Large intestine (tissue), 3 donors: ENCODE measurements around the gene ZNF416. TPM values are rescaled to one million over a fixed set of nuclear protein-coding genes. Genes with fewer than 3 reads are reported as not detected.

Experiments used
- DNase-seq, 2 donors: peaks; one replicate each; pipeline versions ENCODE4 v3.0.0 to v3.0.0-alpha.2; 2013
- H3K27ac ChIP-seq: one replicate; pipeline ENCODE4 v1.5.1; 2013; ENCODE audit warnings: low read length
- H3K27me3 ChIP-seq: 2 replicates; pipeline ENCODE4 v1.6.1; 2013; ENCODE audit warnings: low read length; ENCODE audit not compliant: control insufficient read depth, insufficient read depth
- H3K36me3 ChIP-seq: 2 replicates; pipeline ENCODE4 v1.6.1; 2013; ENCODE audit warnings: low read length; ENCODE audit not compliant: control insufficient read depth, insufficient read depth
- H3K4me1 ChIP-seq: one replicate; pipeline ENCODE4 v1.6.1; 2013; ENCODE audit warnings: low read length; ENCODE audit not compliant: control insufficient read depth, insufficient read depth
- H3K4me3 ChIP-seq: one replicate; pipeline ENCODE4 v1.5.1; 2013; ENCODE audit warnings: low read length
- H3K9me3 ChIP-seq: one replicate; pipeline ENCODE4 v1.6.1; 2013; ENCODE audit warnings: mild to moderate bottlenecking, low read depth, low read length, moderate library complexity; ENCODE audit not compliant: control insufficient read depth
- WGBS: methylation state at CpG from one replicate; pipeline ENCODE4 v1.1.5; 2013; ENCODE audit warnings: low lambda C conversion rate; ENCODE audit not compliant: insufficient coverage; 5-methylcytosine and 5-hydroxymethylcytosine counted together
- polyA plus RNA-seq: library from polyadenylated mRNA; unstranded; fragments of 120-200 nt; gene quantifications from one replicate; pipeline ENCODE4 v1.2.1, GENCODE V29; 2013

The ZNF416 gene
- polyA plus RNA-seq, 1 donor, result 6.0 TPM

DNA sequence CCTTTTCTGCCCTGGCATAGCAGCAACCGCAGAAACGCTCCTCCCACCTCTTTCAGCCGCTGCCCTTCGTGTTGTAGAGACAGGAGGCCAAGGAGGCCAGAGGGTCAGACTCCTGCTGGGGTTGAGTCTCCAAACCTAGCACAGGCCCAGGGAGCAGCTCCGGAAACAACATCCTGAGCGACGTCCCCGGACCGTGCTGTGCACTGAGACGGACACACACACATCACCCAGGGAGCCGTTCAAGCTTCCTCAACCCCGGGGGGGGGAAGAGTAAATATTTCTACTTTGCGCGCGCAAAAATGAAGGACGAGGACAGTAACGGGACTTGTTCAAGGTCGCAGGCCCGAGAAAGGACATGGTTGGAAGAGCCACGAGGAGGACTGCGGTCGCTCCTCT lies 19.7 kb downstream of the ZNF416 start:
- Histone ChIP-seq H3K27ac (peak overlapping the region; percentile 69), H3K27me3 (no peaks in the 10 kb centered on the region), H3K36me3 (peaks cover 25% of the 10 kb centered on the region), H3K4me3 (peak overlapping the region; percentile 86), H3K9me3 (peaks cover 19% of the 10 kb centered on the region), H3K4me1 (peaks cover 9% of the 10 kb centered on the region)
- DNase-seq, result peak; percentile 8 to 54
- no CpG with 5 or more reads among the region's 22 CpGs for WGBS

DNA sequence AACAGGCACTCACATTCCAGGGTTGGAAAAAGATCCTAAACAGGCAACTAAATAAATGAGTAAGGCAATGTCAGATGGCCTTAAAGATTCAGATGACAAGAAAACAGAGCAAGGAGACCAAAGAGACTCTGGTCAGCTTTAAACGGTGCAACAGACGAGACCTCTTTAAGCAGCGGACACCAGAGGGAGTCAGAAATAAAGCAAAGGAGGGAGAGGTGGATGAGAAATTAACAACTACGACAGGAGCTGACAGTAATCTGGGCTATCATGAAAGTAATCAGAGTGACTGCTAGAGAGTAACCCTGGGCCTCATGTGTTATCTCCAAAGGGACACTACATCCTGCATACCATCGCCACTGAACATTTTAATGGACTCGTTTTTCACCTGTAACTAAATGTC lies 20.2 kb downstream of the ZNF416 start:
- H3K4me3 ChIP-seq, result peak overlapping the region; percentile 86
- DNase-seq, result no peak
- H3K9me3 ChIP-seq, result peaks cover 24% of the 10 kb centered on the region
- peak overlapping the region; percentile 69 for H3K27ac ChIP-seq
- no peaks in the 10 kb centered on the region for H3K27me3 ChIP-seq
- peaks cover 9% of the 10 kb centered on the region for H3K4me1 ChIP-seq
- H3K36me3 ChIP-seq, result peaks cover 29% of the 10 kb centered on the region
- WGBS, result 10% methylated on average over 3 of the region's 6 CpGs

DNA sequence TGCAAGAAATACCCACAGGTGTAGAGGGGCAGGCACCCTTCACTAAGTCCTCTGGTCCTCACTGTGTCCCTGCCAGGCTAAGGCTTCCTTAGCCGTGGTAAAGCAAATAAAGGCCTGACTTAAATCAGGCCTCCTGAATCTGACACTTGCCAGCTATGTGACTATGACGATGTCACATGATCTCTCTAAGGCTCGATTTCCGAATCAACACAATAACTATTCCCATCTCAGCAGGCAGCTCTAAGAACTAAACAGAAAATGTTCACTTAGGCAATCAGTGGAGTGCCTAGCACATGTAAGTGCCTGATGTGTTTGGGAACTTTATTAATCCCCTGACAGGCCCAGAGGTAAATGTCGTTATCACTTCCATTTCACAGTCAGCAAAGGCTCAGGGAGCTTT lies 21.1 kb downstream of the ZNF416 start:
- peaks cover 30% of the 10 kb centered on the region for H3K9me3 ChIP-seq
- WGBS, result no CpG with 5 or more reads among the region's 5 CpGs
- no peak overlapping the region for H3K4me3 ChIP-seq
- peaks cover 9% of the 10 kb centered on the region for H3K4me1 ChIP-seq
- peaks cover 38% of the 10 kb centered on the region for H3K36me3 ChIP-seq
- H3K27ac ChIP-seq, result no peak overlapping the region
- no peak for DNase-seq
- H3K27me3 ChIP-seq, result no peaks in the 10 kb centered on the region

DNA sequence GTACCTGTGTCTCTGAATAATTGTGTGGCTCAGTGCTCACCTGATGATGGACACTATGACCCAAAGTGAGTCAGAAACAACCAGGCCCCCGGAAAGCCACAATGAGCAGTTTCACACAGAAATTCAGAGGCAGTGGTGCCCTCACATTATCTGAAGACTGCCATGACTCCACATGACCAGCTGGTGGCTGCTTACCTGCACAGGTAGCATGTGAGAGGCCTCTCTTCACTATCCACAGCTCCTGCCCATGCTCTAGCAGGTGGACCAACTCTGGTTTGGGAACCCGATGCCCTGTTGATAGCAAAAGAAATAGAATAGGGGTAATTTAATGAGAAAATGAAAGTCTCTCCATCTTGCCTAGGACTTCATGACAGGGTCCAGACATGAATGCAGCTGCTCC lies 26.3 kb downstream of the ZNF416 start:
- no peak for DNase-seq
- no peaks in the 10 kb centered on the region for H3K4me1 ChIP-seq
- H3K27ac ChIP-seq, result no peak overlapping the region
- H3K27me3 ChIP-seq, result no peaks in the 10 kb centered on the region
- peaks cover 82% of the 10 kb centered on the region for H3K36me3 ChIP-seq
- peaks cover 53% of the 10 kb centered on the region for H3K9me3 ChIP-seq
- H3K4me3 ChIP-seq, result no peak overlapping the region
- no CpG with 5 or more reads among the region's 2 CpGs for WGBS

DNA sequence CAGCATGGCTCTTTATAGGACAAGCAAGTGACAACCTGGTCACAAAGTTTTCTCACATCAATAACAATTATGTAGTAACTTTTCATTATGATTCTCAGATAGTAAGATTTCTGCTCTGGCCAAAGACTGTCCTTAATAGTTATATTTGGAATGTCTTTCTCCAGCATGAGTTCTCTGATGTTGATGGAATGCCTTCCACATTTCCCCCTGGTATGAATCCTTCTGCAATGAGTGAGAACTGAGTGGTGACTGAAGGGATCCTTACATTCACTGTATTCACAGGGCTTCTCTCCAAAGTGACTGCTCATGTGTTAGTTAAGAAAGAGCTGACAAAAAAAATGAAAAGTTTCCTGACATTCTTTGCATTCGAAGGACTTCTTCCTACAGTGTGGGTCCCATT lies 32.2 kb downstream of the ZNF416 start:
- no peak overlapping the region for H3K4me3 ChIP-seq
- H3K27me3 ChIP-seq, result no peaks in the 10 kb centered on the region
- H3K27ac ChIP-seq, result no peak overlapping the region
- WGBS, result no CpG with 5 or more reads among the region's 1 CpG
- no peak for DNase-seq
- H3K4me1 ChIP-seq, result no peaks in the 10 kb centered on the region
- peaks cover 60% of the 10 kb centered on the region for H3K9me3 ChIP-seq
- peaks cover 74% of the 10 kb centered on the region for H3K36me3 ChIP-seq

DNA sequence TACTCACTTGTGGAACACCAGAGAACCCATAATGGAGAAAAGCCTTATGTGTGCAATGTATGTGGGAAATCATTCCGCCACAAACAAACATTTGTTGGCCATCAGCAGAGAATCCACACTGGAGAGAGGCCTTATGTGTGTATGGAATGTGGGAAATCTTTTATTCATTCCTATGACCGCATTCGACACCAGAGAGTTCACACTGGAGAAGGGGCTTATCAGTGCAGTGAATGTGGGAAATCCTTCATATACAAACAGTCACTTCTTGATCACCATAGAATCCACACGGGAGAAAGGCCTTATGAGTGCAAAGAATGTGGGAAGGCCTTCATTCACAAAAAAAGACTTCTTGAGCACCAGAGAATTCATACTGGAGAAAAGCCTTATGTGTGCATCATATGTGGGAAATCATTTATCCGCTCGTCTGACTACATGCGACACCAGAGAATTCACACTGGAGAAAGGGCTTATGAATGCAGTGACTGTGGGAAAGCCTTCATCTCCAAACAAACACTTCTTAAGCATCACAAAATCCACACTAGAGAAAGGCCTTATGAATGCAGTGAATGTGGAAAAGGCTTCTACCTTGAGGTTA lies 40.7 kb downstream of the ZNF416 start:
- Histone ChIP-seq H3K4me3 (no peak overlapping the region), H3K4me1 (no peaks in the 10 kb centered on the region), H3K27me3 (no peaks in the 10 kb centered on the region), H3K9me3 (peaks cover 58% of the 10 kb centered on the region), H3K36me3 (peaks cover 75% of the 10 kb centered on the region), H3K27ac (no peak overlapping the region)
- DNase-seq, result peak in 1 of 2 donors; percentile 24
- WGBS, result no CpG with 5 or more reads among the region's 7 CpGs

DNA sequence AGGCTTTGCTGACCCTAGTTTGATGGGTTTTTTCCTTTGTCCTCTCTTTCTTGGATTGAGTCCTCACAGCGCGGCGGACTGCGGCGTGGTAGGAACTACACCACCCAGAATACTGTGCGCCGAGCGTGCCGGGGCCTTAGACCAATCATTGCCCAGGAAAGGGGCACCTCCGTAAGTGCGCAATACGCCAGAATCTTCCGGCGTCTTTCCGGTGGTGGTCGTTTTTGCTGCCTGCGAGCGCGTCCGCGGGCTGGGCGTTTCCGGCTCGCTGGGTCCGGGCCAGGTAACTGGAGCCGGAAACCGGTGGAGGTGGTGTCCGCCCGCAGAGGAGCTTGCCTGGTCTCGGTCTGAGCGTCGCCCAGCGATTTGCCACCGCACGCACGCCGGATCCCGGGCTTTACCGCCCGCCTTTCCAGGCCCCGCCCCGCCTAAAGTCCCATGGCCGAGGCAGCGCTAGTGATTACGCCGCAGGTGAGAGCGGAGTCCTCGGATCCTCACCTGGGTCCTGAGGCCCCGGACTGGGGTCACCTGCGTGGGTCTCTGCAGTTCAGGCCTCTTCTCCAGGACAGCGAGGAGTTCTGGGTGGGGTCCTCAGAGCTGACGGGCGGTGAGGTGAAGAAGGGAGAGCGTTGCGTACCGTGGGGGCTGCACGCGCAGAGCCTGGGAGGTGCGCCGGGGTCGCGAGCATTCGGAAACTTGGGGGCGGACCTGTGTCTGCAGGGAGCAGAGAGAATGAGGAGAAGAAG lies 51.4 kb downstream of the ZNF416 start, which contains the start of gene ZNF549:
ZNF549 (plus strand) TSS at position 221 of the 746 bp plus-strand sequence; CDS start at position 439, 218 bp downstream.
- peak within 1 kb of the TSS; percentile 94 for H3K4me3 ChIP-seq
- H3K36me3 ChIP-seq, result peaks cover 15% of the 10 kb centered on the region
- no peaks in the 10 kb centered on the region for H3K4me1 ChIP-seq
- peaks cover 12% of the 10 kb centered on the region for H3K9me3 ChIP-seq
- DNase-seq, result peak; percentile 91 to 95
- H3K27me3 ChIP-seq, result no peaks in the 10 kb centered on the region
- H3K27ac ChIP-seq, result peak within 1 kb of the TSS; percentile 73
- WGBS, result no CpG with 5 or more reads among the region's 64 CpGs

Other genes starting within 250 kb of the ZNF416 start
- gene ZNF304, start 227.6 kb downstream of the ZNF416 start, polyA plus RNA-seq, result 11.1 TPM
- gene TRAPPC2B, start 215.4 kb downstream of the ZNF416 start, polyA plus RNA-seq, result 19.6 TPM
- 5.7 TPM for gene ZNF547, start 215.4 kb downstream of the ZNF416 start, polyA plus RNA-seq
- 28.1 TPM for gene ZNF548, start 189.1 kb downstream of the ZNF416 start, polyA plus RNA-seq
- 8.9 TPM for gene ZNF17, start 167.8 kb downstream of the ZNF416 start, polyA plus RNA-seq
- gene ZNF749, start 143.6 kb downstream of the ZNF416 start, polyA plus RNA-seq, result 15.5 TPM
- gene VN1R1, start 121.8 kb downstream of the ZNF416 start, polyA plus RNA-seq, result 2.8 TPM
- gene ZNF772, start 101.3 kb downstream of the ZNF416 start, polyA plus RNA-seq, result 12.2 TPM
- gene ZNF419, start 91.2 kb downstream of the ZNF416 start, polyA plus RNA-seq, result 13.6 TPM
- 11.8 TPM for gene ZNF773, start 79.0 kb downstream of the ZNF416 start, polyA plus RNA-seq
- gene ZNF549, start 51.6 kb downstream of the ZNF416 start, polyA plus RNA-seq, result 11.8 TPM
- 16.2 TPM for gene ZNF550, start 19.0 kb downstream of the ZNF416 start, polyA plus RNA-seq
- gene ZIK1, start 5.2 kb upstream of the ZNF416 start, polyA plus RNA-seq, result 8.7 TPM
- gene ZNF530, start 21.0 kb upstream of the ZNF416 start, polyA plus RNA-seq, result 4.1 TPM
- 18.3 TPM for gene ZNF134, start 35.3 kb upstream of the ZNF416 start, polyA plus RNA-seq
- 23.8 TPM for gene ZNF211, start 54.3 kb upstream of the ZNF416 start, polyA plus RNA-seq
- 0.25 TPM for gene ZSCAN4, start 90.0 kb upstream of the ZNF416 start, polyA plus RNA-seq
- 11.3 TPM for gene ZNF551, start 103.1 kb upstream of the ZNF416 start, polyA plus RNA-seq
- 20.3 TPM for gene ZNF154, start 130.3 kb upstream of the ZNF416 start, polyA plus RNA-seq
- gene ZNF671, start 148.7 kb upstream of the ZNF416 start, polyA plus RNA-seq, result 15.9 TPM
- gene ZNF776, start 167.9 kb upstream of the ZNF416 start, polyA plus RNA-seq, result 21.3 TPM
- gene ZNF586, start 190.8 kb upstream of the ZNF416 start, polyA plus RNA-seq, result 18.6 TPM
- gene ZNF552, start 236.0 kb upstream of the ZNF416 start, polyA plus RNA-seq, result 40.9 TPM